ENCODE measurements around the gene HES3. TPM values are rescaled to one million over a fixed set of nuclear protein-coding genes. Genes with fewer than 3 reads are reported as not detected.

Gene HES3
- total RNA-seq, 1 donor from 2014 or later: not detected

GRCh38 chr1:6257541-6258069 is 13.6 kb downstream of the HES3 start:
- H3K36me3 Mint-ChIP-seq (ENCODE audit: low read depth): no peaks in the 10 kb centered on the region
- H3K27ac Mint-ChIP-seq: no peak overlapping the region
- H3K9me3 Mint-ChIP-seq: no peaks in the 10 kb centered on the region
- H3K27me3 Mint-ChIP-seq: peaks cover 18% of the 10 kb centered on the region
- intact Hi-C loops (cut with micrococcal nuclease): no loop called here
- H3K4me1 Mint-ChIP-seq: peaks cover 4% of the 10 kb centered on the region
- no peak for DNase-seq
- H3K4me3 Mint-ChIP-seq: no peak overlapping the region

DNA sequence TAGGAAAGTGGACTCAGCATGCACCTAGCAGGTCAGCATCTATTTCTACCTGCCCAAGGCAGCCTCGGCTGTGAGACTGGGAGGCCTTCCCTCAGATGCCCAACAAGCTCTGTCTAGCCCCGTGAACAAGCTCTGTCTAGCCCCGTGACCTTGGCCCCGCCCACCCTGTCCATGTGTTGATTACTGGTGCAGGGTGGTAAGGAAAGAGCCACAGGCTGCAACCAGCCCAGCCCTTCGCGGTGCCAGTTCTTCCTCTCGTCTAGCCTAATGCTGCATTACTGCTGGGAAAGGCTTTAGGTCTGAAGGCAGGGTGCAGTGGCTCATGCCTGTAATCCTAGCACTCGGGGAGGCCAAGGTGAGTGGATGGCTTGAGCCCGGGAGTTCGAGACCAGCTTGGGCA is 14.7 kb downstream of the HES3 start:
- Mint-ChIP-seq H3K36me3 (ENCODE audit: low read depth) (no peaks in the 10 kb centered on the region), H3K27me3 (peaks cover 18% of the 10 kb centered on the region), H3K9me3 (no peaks in the 10 kb centered on the region), H3K4me3 (no peak overlapping the region), H3K4me1 (peaks cover 4% of the 10 kb centered on the region), H3K27ac (no peak overlapping the region)
- no peak for DNase-seq
- intact Hi-C loops (cut with micrococcal nuclease): no loop called here

DNA sequence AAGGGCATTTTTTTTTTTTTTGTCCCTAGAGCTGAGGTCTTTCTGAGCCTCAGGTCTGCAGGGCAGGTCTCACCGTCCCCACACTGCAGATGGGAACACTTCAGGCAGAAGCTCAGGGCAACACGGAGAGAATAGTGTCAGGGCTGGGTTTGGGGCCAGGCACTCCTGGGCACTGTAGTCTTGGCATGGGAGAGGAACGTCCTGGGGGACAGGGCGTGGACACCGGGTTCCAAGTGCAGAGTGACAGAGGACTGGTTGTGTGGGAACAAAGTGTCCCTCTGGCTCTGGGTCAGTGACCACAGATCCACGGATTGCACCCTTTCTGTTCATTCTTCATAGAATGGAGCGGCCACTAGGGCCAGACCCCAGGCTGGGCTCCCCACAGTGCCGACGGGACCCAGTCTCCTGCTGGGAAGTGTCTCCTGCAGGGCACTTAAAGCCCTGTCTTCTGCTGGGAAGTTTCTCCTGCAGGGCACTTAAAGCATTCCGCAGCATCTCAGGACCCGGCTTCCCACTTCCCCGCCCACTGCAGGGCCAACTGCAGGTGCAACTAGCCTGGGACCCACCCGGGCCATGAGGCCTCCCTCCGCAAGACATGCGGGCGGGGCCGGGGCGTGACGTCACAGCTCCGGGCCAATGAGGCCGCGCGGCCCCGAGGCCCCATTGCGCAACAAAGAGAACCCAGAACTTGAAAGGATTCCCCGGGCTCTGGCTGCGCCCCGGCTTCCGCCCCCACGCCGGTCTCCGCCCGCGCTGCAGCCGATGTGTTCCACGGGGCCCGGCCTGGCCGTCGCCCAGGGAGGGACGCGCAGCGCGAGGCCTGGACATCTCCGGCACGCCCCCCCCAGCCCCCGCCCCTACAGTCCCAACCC is 15.7 kb downstream of the HES3 start:
- H3K36me3 Mint-ChIP-seq (ENCODE audit: low read depth): no peaks in the 10 kb centered on the region
- H3K9me3 Mint-ChIP-seq: no peaks in the 10 kb centered on the region
- peak overlapping the region; percentile 63 for H3K4me3 Mint-ChIP-seq
- peaks cover 18% of the 10 kb centered on the region for H3K27me3 Mint-ChIP-seq
- H3K4me1 Mint-ChIP-seq: peaks cover 4% of the 10 kb centered on the region
- peak; percentile 96 for DNase-seq
- intact Hi-C loops (cut with micrococcal nuclease): loop anchor here (2.0 kb wide), 1 partner anchor 13 kb away; no protein-coding TSS in a partner anchor
- no peak overlapping the region for H3K27ac Mint-ChIP-seq

- peaks cover 18% of the 10 kb centered on the region for H3K27me3 Mint-ChIP-seq
- peak; percentile 73 for DNase-seq
- no peak overlapping the region for H3K27ac Mint-ChIP-seq
- intact Hi-C loops (cut with micrococcal nuclease): loop anchor here (2.0 kb wide), 1 partner anchor 14 kb away; no protein-coding TSS in a partner anchor
- no peaks in the 10 kb centered on the region for H3K9me3 Mint-ChIP-seq
- no peaks in the 10 kb centered on the region for H3K36me3 Mint-ChIP-seq (ENCODE audit: low read depth)
- H3K4me3 Mint-ChIP-seq: no peak overlapping the region
- H3K4me1 Mint-ChIP-seq: peaks cover 4% of the 10 kb centered on the region
These were observed 16.5 kb downstream of the HES3 start for GRCh38 chr1:6260433-6260934.

DNA sequence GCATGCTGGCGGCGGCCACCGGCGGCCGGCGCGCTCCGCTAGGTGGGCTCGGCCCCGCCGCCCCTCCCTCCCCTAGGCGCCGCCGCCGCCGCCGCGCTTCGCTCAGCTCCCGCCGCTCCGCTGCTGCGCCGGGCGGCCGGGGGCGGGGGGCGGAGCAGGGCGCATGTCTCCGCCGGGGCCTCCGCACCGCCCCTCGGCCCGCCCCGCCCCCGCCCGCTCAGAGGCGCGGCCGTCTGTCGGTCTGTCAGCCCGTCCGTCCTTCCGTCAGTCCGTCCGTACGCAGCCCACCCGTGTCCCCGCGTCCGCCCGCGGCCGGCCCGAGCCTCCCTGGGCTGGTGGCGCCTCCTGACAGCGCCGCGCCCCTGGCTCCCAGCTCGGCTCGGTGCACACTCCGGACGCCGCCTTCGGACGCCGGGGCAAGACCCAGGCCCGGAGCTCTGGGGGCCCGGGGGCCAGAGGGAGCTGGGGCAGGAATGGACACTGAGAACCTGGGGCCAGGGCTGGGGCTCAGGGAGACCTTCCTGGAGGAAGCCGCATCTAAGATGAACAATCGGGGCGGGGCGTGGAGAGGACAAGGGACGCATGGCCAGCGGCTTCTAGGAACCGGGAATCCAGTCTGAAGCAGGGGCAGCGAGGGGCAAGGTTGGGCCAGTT is 17.1 kb downstream of the HES3 start, which contains the start of gene GPR153:
GPR153 (minus strand) TSS at position 138 of the 654 bp plus-strand sequence. CDS start 6,193 bp downstream, outside the sequence.
- peak within 1 kb of the TSS; percentile 69 for H3K4me3 Mint-ChIP-seq
- intact Hi-C loops (cut with micrococcal nuclease): loop anchor here (2.0 kb wide), 1 partner anchor 14 kb away; no protein-coding TSS in a partner anchor
- H3K9me3 Mint-ChIP-seq: no peaks in the 10 kb centered on the region
- peaks cover 4% of the 10 kb centered on the region for H3K4me1 Mint-ChIP-seq
- H3K27me3 Mint-ChIP-seq: peaks cover 18% of the 10 kb centered on the region
- no peak within 1 kb of the TSS for H3K27ac Mint-ChIP-seq
- peak; percentile 89 for DNase-seq
- H3K36me3 Mint-ChIP-seq (ENCODE audit: low read depth): no peaks in the 10 kb centered on the region

GRCh38 chr1:6261615-6261995 is 17.6 kb downstream of the HES3 start:
- Mint-ChIP-seq H3K36me3 (ENCODE audit: low read depth) (no peaks in the 10 kb centered on the region), H3K4me3 (peak overlapping the region; percentile 69), H3K4me1 (peaks cover 4% of the 10 kb centered on the region), H3K9me3 (no peaks in the 10 kb centered on the region), H3K27me3 (peaks cover 18% of the 10 kb centered on the region), H3K27ac (no peak overlapping the region)
- no peak for DNase-seq
- intact Hi-C loops (cut with micrococcal nuclease): loop anchor here (2.0 kb wide), 1 partner anchor 15 kb away; no protein-coding TSS in a partner anchor

- H3K9me3 Mint-ChIP-seq: no peaks in the 10 kb centered on the region
- peaks cover 17% of the 10 kb centered on the region for H3K27me3 Mint-ChIP-seq
- no peak overlapping the region for H3K27ac Mint-ChIP-seq
- intact Hi-C loops (cut with micrococcal nuclease): no loop called here
- no peaks in the 10 kb centered on the region for H3K36me3 Mint-ChIP-seq (ENCODE audit: low read depth)
- DNase-seq: no peak
- peaks cover 4% of the 10 kb centered on the region for H3K4me1 Mint-ChIP-seq
- H3K4me3 Mint-ChIP-seq: no peak overlapping the region
These were observed 18.8 kb downstream of the HES3 start for GRCh38 chr1:6262555-6263420.

GRCh38 chr1:6263716-6264115 is 19.7 kb downstream of the HES3 start:
- H3K4me1 Mint-ChIP-seq: peaks cover 4% of the 10 kb centered on the region
- intact Hi-C loops (cut with micrococcal nuclease): no loop called here

GRCh38 chr1:6265151-6265550 is 21.2 kb downstream of the HES3 start:
- intact Hi-C loops (cut with micrococcal nuclease): no loop called here
- Mint-ChIP-seq H3K4me3 (no peak overlapping the region), H3K27me3 (peaks cover 7% of the 10 kb centered on the region), H3K36me3 (ENCODE audit: low read depth) (no peaks in the 10 kb centered on the region), H3K27ac (no peak overlapping the region), H3K9me3 (no peaks in the 10 kb centered on the region), H3K4me1 (peaks cover 3% of the 10 kb centered on the region)
- no peak for DNase-seq

More at GRCh38 chr1:6263716-6264115, 19.7 kb downstream of the HES3 start:
- no peak for DNase-seq
- Mint-ChIP-seq H3K4me3 (no peak overlapping the region), H3K36me3 (ENCODE audit: low read depth) (no peaks in the 10 kb centered on the region), H3K27me3 (peaks cover 15% of the 10 kb centered on the region), H3K9me3 (no peaks in the 10 kb centered on the region), H3K27ac (no peak overlapping the region)

GRCh38 chr1:6266641-6267040 is 22.7 kb downstream of the HES3 start:
- intact Hi-C loops (cut with micrococcal nuclease): no loop called here
- Mint-ChIP-seq H3K9me3 (no peaks in the 10 kb centered on the region), H3K27me3 (peaks cover 4% of the 10 kb centered on the region), H3K4me1 (peaks cover 3% of the 10 kb centered on the region), H3K36me3 (ENCODE audit: low read depth) (peaks cover 2% of the 10 kb centered on the region), H3K27ac (no peak overlapping the region), H3K4me3 (no peak overlapping the region)
- DNase-seq: no peak

DNA sequence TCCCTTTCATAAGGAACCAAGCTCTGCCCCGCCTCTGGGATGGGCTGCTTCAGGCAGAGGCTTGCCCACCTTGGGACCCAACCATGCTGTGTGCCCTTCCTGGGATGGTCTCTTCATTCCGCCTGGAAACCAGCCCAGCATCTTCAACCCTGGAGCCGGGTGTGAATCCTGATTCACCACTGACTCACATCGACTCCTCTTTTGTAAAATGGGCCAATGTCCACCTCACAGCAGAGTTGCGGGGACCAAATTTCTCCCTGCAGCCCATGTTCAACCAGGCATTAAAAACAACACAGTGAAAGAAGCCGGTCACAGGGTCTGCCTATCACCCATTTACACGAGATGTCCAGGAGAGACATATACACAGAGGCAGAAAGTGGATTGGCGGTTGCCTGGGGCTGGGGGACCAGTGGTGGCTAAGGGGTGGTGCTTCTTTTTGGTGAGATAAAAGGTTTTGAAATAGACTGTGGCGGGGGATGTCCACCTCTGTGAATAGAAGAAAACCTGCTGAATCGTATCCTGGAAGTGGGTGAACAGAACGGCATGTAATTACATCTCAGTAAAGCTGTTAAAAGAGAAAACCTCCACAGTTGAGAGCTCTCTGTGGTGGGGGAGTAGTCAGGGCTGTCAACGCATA is 23.8 kb downstream of the HES3 start:
- intact Hi-C loops (cut with micrococcal nuclease): no loop called here
- H3K36me3 Mint-ChIP-seq (ENCODE audit: low read depth): peaks cover 2% of the 10 kb centered on the region
- H3K27me3 Mint-ChIP-seq: no peaks in the 10 kb centered on the region
- no peak overlapping the region for H3K27ac Mint-ChIP-seq
- no peak for DNase-seq
- no peaks in the 10 kb centered on the region for H3K4me1 Mint-ChIP-seq
- no peak overlapping the region for H3K4me3 Mint-ChIP-seq
- H3K9me3 Mint-ChIP-seq: no peaks in the 10 kb centered on the region

DNA sequence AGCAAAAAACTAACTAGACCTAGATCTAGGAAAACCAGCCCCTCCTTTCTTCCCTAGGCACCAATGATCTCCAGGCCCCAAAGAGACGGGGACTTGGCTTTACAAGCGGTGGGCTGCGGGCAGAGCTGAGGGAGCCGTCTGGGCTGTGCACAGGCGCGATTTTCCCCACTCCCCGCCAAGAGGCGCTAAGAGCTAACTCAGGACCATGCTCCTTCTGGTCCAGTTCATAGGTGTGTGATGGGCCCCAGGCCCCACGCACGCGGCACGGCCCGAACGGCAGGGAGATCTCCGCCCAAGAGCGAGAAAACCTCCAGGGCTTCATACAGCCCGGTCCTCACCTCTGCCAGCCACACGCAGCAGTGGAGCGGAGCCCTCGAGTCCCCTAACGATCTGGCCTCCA is 24.4 kb downstream of the HES3 start:
- DNase-seq: no peak
- intact Hi-C loops (cut with micrococcal nuclease): no loop called here
- Mint-ChIP-seq H3K27ac (no peak overlapping the region), H3K4me3 (no peak overlapping the region), H3K4me1 (no peaks in the 10 kb centered on the region), H3K36me3 (ENCODE audit: low read depth) (peaks cover 2% of the 10 kb centered on the region), H3K9me3 (no peaks in the 10 kb centered on the region), H3K27me3 (no peaks in the 10 kb centered on the region)

DNA sequence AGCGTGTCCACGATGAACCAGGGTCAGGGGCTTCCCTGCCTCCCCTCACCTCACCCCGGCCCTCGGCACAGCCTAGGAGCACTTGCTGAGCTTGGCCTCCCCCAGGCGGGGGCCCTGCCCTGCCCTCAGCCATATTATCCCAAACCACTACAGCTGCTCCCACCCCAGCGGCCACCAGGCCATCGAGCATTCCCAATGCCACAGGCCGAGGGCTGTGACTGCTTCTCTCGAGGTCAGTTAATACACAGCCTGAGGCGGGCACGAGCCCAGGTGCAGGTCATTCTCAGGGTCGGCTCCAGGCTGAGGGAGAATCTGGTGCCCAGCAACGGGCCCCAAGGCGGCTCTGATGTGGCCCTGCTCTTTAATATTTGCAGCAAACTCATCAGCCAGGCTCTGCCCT is 25.3 kb downstream of the HES3 start:
- Mint-ChIP-seq H3K4me3 (no peak overlapping the region), H3K4me1 (no peaks in the 10 kb centered on the region), H3K36me3 (ENCODE audit: low read depth) (peaks cover 2% of the 10 kb centered on the region), H3K27me3 (no peaks in the 10 kb centered on the region), H3K9me3 (no peaks in the 10 kb centered on the region), H3K27ac (no peak overlapping the region)
- intact Hi-C loops (cut with micrococcal nuclease): no loop called here
- no peak for DNase-seq
